ENCODE data around the gene TMEM255B.

TMEM255B gene

DNA sequence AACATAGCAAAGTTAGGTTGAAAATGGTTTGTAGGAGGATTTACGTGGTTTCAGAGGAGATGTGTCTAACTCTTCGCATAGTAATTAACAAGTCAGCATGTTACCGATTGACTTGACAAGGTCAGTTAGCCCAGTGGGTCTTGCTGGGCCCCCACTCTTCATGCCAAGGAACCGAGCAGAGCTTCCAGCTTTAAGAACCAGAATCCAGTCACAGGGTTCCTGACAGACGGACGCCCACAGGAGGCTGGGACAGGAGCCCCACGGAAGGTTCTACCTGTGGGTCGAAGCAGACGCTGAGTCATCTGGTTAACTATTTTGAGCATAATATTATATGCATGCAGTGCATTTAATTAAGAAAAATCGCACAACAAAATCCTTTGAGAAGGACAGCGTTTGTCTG, 3.5 kb downstream of the TMEM255B start:
- H3K27ac ChIP-seq, result no peak overlapping the region
- TF ChIP-seq, protein P1, sequence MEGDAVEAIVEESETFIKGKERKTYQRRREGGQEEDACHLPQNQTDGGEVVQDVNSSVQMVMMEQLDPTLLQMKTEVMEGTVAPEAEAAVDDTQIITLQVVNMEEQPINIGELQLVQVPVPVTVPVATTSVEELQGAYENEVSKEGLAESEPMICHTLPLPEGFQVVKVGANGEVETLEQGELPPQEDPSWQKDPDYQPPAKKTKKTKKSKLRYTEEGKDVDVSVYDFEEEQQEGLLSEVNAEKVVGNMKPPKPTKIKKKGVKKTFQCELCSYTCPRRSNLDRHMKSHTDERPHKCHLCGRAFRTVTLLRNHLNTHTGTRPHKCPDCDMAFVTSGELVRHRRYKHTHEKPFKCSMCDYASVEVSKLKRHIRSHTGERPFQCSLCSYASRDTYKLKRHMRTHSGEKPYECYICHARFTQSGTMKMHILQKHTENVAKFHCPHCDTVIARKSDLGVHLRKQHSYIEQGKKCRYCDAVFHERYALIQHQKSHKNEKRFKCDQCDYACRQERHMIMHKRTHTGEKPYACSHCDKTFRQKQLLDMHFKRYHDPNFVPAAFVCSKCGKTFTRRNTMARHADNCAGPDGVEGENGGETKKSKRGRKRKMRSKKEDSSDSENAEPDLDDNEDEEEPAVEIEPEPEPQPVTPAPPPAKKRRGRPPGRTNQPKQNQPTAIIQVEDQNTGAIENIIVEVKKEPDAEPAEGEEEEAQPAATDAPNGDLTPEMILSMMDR (conservative IDR thresholded peaks at IDR 0.05), result no peak

DNA sequence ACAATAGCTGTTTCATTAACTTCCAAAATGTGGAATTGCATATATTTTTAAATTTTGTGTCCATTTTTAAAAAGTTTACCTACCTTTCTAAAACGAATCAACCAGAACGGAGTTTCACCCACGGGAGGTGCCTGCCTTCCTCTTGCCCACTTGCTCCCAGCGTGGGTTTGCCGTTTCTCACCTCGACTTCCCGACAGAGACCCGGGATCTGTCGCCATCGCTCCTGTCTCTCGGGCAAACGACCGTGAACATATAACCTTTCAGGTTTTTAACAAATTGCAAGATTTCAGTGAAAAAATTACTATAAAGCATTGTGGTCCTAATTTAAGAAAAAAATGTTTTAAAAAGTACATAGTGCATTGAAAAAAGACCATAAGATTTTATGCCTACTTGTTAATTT, 4.2 kb downstream of the TMEM255B start:
- H3K27ac ChIP-seq, result no peak overlapping the region

DNA sequence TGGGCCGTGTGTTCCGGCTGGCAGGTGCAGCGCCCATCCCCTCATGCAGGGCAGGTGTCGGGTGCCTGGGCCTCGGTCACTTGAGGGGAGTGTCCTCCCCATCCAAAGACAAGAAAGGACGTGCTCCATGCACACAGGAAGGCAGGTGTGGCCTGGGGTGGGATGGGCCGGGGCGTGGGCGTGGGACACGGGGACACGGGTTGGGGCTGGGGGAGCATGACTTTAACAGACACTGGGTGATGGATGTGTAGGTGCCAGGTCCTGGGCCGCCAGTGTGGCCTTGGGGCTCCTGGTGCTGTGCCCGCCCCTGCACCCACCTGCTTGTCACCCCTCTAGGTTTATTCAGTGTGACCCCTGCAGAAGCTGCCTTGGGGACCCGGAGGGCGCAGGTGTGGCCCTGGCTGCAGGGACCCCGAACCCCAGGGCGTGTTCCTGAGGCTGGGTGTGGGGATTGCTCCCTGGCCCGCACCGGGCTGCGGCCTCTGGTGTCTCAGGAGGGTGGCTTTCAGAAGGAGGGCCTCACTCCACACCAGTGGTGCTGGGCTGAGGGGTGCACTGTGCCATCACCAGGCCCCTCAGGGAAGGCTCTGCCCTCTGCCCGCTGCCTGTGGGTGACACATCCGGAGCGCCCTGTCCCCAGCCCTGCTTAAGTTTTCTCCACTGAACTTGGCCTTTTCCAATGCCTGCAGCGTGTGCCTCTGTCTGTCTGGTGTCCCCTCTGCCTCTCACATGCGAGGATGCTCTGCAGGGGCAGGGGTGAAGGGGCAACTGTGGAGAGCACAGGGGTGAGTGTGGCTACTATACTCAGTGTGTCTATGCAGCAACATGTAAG, 5.2 kb downstream of the TMEM255B start:
- TF ChIP-seq, protein P1 (conservative IDR thresholded peaks at IDR 0.05), result no peak
- H3K27ac ChIP-seq, result no peak overlapping the region

More for the DNA sequence above, 4.2 kb downstream of the TMEM255B start:
- TF ChIP-seq, protein P1 (conservative IDR thresholded peaks at IDR 0.05), result no peak

DNA sequence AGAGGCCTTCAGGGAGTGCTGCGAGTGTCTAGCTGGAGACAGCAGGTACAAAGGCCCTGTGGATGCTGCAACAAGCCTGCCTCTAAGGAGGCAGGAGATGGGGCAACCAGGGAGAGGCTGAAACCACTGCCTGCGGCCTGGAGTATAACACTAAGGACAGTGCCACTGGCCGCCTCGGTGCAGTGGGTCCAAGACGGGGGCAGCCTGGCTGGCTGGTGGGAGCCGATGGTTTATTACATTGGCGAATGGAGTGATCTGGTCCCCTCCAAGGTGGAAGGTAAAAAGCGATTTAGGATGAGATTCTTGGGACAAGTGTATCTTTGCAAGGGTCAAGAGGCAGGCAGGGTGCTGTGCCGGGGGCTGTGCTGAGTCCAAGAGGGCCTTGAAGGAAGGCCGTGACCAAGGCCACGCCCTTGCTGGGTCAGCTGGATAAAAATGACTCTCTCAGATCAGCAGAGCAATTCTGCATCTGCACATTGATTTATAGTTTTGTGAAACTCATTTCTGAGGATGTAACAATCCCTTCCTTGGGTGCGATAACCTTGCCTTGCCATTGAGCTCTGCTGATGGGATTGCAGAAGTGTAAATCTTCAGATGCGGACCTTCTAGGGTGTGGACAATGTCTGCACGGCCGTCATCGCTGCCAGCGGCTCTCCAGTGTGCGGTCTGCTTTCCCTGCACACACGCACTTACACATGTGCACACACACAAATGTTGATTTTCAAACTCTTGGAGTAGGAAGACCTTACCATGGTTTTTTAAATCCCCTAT, 6.0 kb downstream of the TMEM255B start:
- H3K27ac ChIP-seq, result no peak overlapping the region
- TF ChIP-seq, protein P1 (conservative IDR thresholded peaks at IDR 0.05), result no peak

DNA sequence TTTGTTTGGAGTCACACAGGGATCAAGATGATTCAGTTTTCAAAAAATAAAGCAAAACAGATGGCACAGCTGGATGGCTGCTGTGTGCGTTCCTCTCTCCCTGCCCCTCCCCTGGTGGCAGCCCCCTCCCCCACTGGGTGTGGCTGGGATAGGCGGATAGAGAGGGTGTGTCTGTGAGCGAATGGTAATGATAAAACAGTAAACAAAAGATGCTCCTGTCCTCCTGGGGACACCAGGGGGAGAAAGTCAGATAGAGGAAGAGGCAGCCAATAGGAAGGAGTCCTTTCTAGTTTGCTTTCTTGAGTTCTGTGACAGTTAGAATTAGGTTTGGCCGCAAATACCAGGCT, 6.5 kb downstream of the TMEM255B start:
- H3K27ac ChIP-seq, result no peak overlapping the region
- TF ChIP-seq, protein P1 (conservative IDR thresholded peaks at IDR 0.05), result no peak

DNA sequence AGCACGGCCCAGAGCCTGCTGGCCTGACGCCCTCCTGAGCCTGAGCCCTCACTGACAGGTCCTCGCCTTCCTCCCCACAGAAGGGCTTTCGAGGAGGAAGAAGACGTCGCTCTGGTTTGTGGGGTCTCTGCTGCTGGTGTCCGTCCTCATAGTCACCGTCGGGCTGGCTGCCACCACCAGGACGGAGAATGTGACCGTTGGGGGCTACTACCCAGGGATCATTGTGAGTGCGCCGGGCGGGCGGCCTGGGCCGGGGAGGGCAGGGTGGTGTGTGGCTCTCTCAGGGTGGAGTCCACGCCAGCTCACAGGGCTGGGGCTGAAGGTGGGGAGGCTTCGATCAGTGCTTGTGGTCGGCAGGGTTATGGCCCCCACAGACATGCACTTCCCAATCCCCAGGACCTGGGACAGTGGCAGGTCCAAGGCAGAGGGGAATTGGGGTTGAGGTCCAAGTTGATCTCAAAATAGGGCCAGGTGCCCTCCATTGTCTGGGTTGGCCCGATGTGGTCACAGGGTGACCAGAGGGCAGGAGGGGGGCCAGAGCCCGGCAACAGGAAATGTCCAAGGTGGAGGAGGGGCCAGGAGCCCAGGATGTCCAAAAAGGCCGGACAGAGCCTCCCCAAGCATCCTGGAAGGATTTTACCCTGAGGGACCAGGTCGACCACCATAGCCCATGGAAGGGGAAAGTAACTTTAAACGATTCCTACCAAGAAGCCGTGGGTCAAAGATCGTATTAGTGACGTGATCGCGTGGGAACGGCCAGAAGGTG, 7.2 kb downstream of the TMEM255B start:
- no peak overlapping the region for H3K27ac ChIP-seq
- TF ChIP-seq, protein P1 (conservative IDR thresholded peaks at IDR 0.05), result no peak

DNA sequence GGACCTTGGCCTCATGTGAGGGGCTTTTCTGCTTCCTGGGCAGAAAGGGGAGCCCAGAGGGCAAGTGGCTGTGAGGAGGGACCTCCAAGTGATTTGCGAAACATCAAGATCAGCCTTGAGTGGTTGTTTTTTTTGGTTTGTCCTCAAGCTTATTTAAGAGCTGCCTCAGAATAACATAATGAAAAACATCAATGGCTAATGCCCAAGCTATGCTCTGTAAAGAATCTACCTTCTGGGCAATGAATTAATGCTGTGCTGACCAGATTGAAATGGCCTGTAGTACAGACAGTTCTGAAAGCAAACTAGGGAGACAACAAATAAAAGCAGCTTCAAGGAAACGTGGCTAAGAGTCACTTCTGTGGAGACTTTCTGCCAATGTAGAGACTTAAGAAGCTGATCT, 8.3 kb downstream of the TMEM255B start:
- TF ChIP-seq, protein P1 (conservative IDR thresholded peaks at IDR 0.05), result no peak

More for the DNA sequence above, 8.3 kb downstream of the TMEM255B start:
- H3K27ac ChIP-seq, result no peak overlapping the region
